Measurements from ENCODE around the gene GRPEL2.

Gene GRPEL2

GRCh38 chr5:149328177-149328576, 17.1 kb upstream of the GRPEL2 start:
- Mint-ChIP-seq H3K36me3 (ENCODE audit: low read depth) (no peaks in the 10 kb centered on the region), H3K4me3 (no peak overlapping the region), H3K9me3 (no peaks in the 10 kb centered on the region), H3K27me3 (ENCODE audit: low read depth) (no peaks in the 10 kb centered on the region), H3K4me1 (ENCODE audit: low read depth) (no peaks in the 10 kb centered on the region), H3K27ac (no peak overlapping the region)

- Mint-ChIP-seq H3K4me3 (no peak overlapping the region), H3K36me3 (ENCODE audit: low read depth) (no peaks in the 10 kb centered on the region), H3K4me1 (ENCODE audit: low read depth) (no peaks in the 10 kb centered on the region), H3K27me3 (ENCODE audit: low read depth) (peaks cover 17% of the 10 kb centered on the region), H3K27ac (no peak overlapping the region), H3K9me3 (no peaks in the 10 kb centered on the region)
These were observed 11.4 kb upstream of the GRPEL2 start for GRCh38 chr5:149333711-149334443.

- Mint-ChIP-seq H3K9me3 (no peaks in the 10 kb centered on the region), H3K27me3 (ENCODE audit: low read depth) (peaks cover 17% of the 10 kb centered on the region), H3K27ac (no peak overlapping the region), H3K4me3 (no peak overlapping the region), H3K4me1 (ENCODE audit: low read depth) (no peaks in the 10 kb centered on the region), H3K36me3 (ENCODE audit: low read depth) (no peaks in the 10 kb centered on the region)
These were observed 7.6 kb upstream of the GRPEL2 start for GRCh38 chr5:149337736-149338135.

- no peak overlapping the region for H3K4me3 Mint-ChIP-seq
- no peaks in the 10 kb centered on the region for H3K9me3 Mint-ChIP-seq
- no peaks in the 10 kb centered on the region for H3K4me1 Mint-ChIP-seq (ENCODE audit: low read depth)
- peaks cover 20% of the 10 kb centered on the region for H3K27me3 Mint-ChIP-seq (ENCODE audit: low read depth)
- H3K36me3 Mint-ChIP-seq (ENCODE audit: low read depth), result no peaks in the 10 kb centered on the region
- no peak overlapping the region for H3K27ac Mint-ChIP-seq
These were observed 6.9 kb upstream of the GRPEL2 start for GRCh38 chr5:149338364-149338763.

GRCh38 chr5:149340920-149341319, 4.4 kb upstream of the GRPEL2 start:
- Mint-ChIP-seq H3K9me3 (no peaks in the 10 kb centered on the region), H3K27me3 (ENCODE audit: low read depth) (peaks cover 21% of the 10 kb centered on the region), H3K4me1 (ENCODE audit: low read depth) (peaks cover 13% of the 10 kb centered on the region), H3K36me3 (ENCODE audit: low read depth) (peaks cover 5% of the 10 kb centered on the region), H3K27ac (no peak overlapping the region), H3K4me3 (no peak overlapping the region)

GRCh38 chr5:149341876-149342275, 3.4 kb upstream of the GRPEL2 start:
- peaks cover 16% of the 10 kb centered on the region for H3K4me1 Mint-ChIP-seq (ENCODE audit: low read depth)
- no peak overlapping the region for H3K4me3 Mint-ChIP-seq
- H3K27ac Mint-ChIP-seq, result no peak overlapping the region
- H3K36me3 Mint-ChIP-seq (ENCODE audit: low read depth), result peaks cover 11% of the 10 kb centered on the region
- H3K27me3 Mint-ChIP-seq (ENCODE audit: low read depth), result peaks cover 18% of the 10 kb centered on the region
- no peaks in the 10 kb centered on the region for H3K9me3 Mint-ChIP-seq

GRCh38 chr5:149344151-149344550, 1.1 kb upstream of the GRPEL2 start:
- H3K9me3 Mint-ChIP-seq, result no peaks in the 10 kb centered on the region
- peaks cover 4% of the 10 kb centered on the region for H3K27me3 Mint-ChIP-seq (ENCODE audit: low read depth)
- H3K4me3 Mint-ChIP-seq, result peak overlapping the region; percentile 22
- H3K4me1 Mint-ChIP-seq (ENCODE audit: low read depth), result peaks cover 37% of the 10 kb centered on the region
- peaks cover 32% of the 10 kb centered on the region for H3K36me3 Mint-ChIP-seq (ENCODE audit: low read depth)
- peak overlapping the region; percentile 87 for H3K27ac Mint-ChIP-seq

GRCh38 chr5:149345892-149346222, 558 bp downstream of the GRPEL2 start:
- H3K9me3 Mint-ChIP-seq, result no peaks in the 10 kb centered on the region
- H3K4me3 Mint-ChIP-seq, result peak overlapping the region; percentile 98
- H3K27me3 Mint-ChIP-seq (ENCODE audit: low read depth), result peaks cover 4% of the 10 kb centered on the region
- peaks cover 48% of the 10 kb centered on the region for H3K36me3 Mint-ChIP-seq (ENCODE audit: low read depth)
- peaks cover 52% of the 10 kb centered on the region for H3K4me1 Mint-ChIP-seq (ENCODE audit: low read depth)
- peak overlapping the region; percentile 87 for H3K27ac Mint-ChIP-seq

- H3K27ac Mint-ChIP-seq, result peak overlapping the region; percentile 92
- peaks cover 71% of the 10 kb centered on the region for H3K36me3 Mint-ChIP-seq (ENCODE audit: low read depth)
- H3K9me3 Mint-ChIP-seq, result no peaks in the 10 kb centered on the region
- H3K4me3 Mint-ChIP-seq, result peak overlapping the region; percentile 86
- no peaks in the 10 kb centered on the region for H3K27me3 Mint-ChIP-seq (ENCODE audit: low read depth)
- peaks cover 67% of the 10 kb centered on the region for H3K4me1 Mint-ChIP-seq (ENCODE audit: low read depth)
These were observed 3.2 kb downstream of the GRPEL2 start for GRCh38 chr5:149348518-149348917.

- Mint-ChIP-seq H3K36me3 (ENCODE audit: low read depth) (peaks cover 78% of the 10 kb centered on the region), H3K27me3 (ENCODE audit: low read depth) (no peaks in the 10 kb centered on the region), H3K4me1 (ENCODE audit: low read depth) (peaks cover 69% of the 10 kb centered on the region), H3K4me3 (peak overlapping the region; percentile 86), H3K9me3 (no peaks in the 10 kb centered on the region), H3K27ac (peak overlapping the region; percentile 92)
These were observed 4.1 kb downstream of the GRPEL2 start for GRCh38 chr5:149349382-149349781.

GRCh38 chr5:149352169-149352568, 6.9 kb downstream of the GRPEL2 start:
- H3K27ac Mint-ChIP-seq, result peak overlapping the region; percentile 71
- peaks cover 77% of the 10 kb centered on the region for H3K4me1 Mint-ChIP-seq (ENCODE audit: low read depth)
- H3K36me3 Mint-ChIP-seq (ENCODE audit: low read depth), result peaks cover 82% of the 10 kb centered on the region
- no peaks in the 10 kb centered on the region for H3K9me3 Mint-ChIP-seq
- no peaks in the 10 kb centered on the region for H3K27me3 Mint-ChIP-seq (ENCODE audit: low read depth)
- peak overlapping the region; percentile 25 for H3K4me3 Mint-ChIP-seq

- Mint-ChIP-seq H3K36me3 (ENCODE audit: low read depth) (peaks cover 70% of the 10 kb centered on the region), H3K9me3 (no peaks in the 10 kb centered on the region), H3K27ac (no peak overlapping the region), H3K4me3 (no peak overlapping the region), H3K4me1 (ENCODE audit: low read depth) (peaks cover 73% of the 10 kb centered on the region), H3K27me3 (ENCODE audit: low read depth) (no peaks in the 10 kb centered on the region)
These were observed 8.6 kb downstream of the GRPEL2 start for GRCh38 chr5:149353911-149354310.

- H3K9me3 Mint-ChIP-seq, result no peaks in the 10 kb centered on the region
- H3K4me3 Mint-ChIP-seq, result no peak overlapping the region
- no peaks in the 10 kb centered on the region for H3K27me3 Mint-ChIP-seq (ENCODE audit: low read depth)
- H3K36me3 Mint-ChIP-seq (ENCODE audit: low read depth), result peaks cover 56% of the 10 kb centered on the region
- peaks cover 73% of the 10 kb centered on the region for H3K4me1 Mint-ChIP-seq (ENCODE audit: low read depth)
- peak overlapping the region; percentile 54 for H3K27ac Mint-ChIP-seq
These were observed 10.4 kb downstream of the GRPEL2 start for GRCh38 chr5:149355688-149356087.

- peaks cover 72% of the 10 kb centered on the region for H3K4me1 Mint-ChIP-seq (ENCODE audit: low read depth)
- H3K9me3 Mint-ChIP-seq, result no peaks in the 10 kb centered on the region
- H3K27me3 Mint-ChIP-seq (ENCODE audit: low read depth), result no peaks in the 10 kb centered on the region
- peak overlapping the region; percentile 54 for H3K27ac Mint-ChIP-seq
- peak overlapping the region; percentile 31 for H3K4me3 Mint-ChIP-seq
- H3K36me3 Mint-ChIP-seq (ENCODE audit: low read depth), result peaks cover 51% of the 10 kb centered on the region
These were observed 11.1 kb downstream of the GRPEL2 start for GRCh38 chr5:149356391-149356790.

GRCh38 chr5:149357370-149358293, 12.3 kb downstream of the GRPEL2 start, which contains the start of gene PCYOX1L:
Gene PCYOX1L, plus strand, starts transcription at chr5:149358046. Its CDS starts 23 bp downstream, at chr5:149358069.
- Mint-ChIP-seq H3K36me3 (ENCODE audit: low read depth) (peaks cover 38% of the 10 kb centered on the region), H3K9me3 (no peaks in the 10 kb centered on the region), H3K4me3 (peak within 1 kb of the TSS; percentile 97), H3K27me3 (ENCODE audit: low read depth) (no peaks in the 10 kb centered on the region), H3K4me1 (ENCODE audit: low read depth) (peaks cover 65% of the 10 kb centered on the region), H3K27ac (peak within 1 kb of the TSS; percentile 86)

All from T-helper 1 cell treated with Interleukin-12 subunit alpha and Interleukin-12 subunit beta and Interleukin-4 antibody, amounts not matched to agents 30 μg/mL and 1 μg/mL, for 36 hours (primary cell).